SK-N-MC (cell line): Measurements from ENCODE around the gene PRX.

ENCODE experiments used
- EZH2 ChIP-seq: fragments of 200-600 bp; sonication (generic); IDR thresholded peaks from one replicate; pipeline ENCODE4 v1.6.1; 2017; ENCODE audit warnings: antibody characterized with exemption
- FOXP2 ChIP-seq: optimal IDR thresholded peaks from 2 replicates; pipeline ENCODE3; 2011; ENCODE audit warnings: mild to moderate bottlenecking, moderate library complexity; ENCODE audit not compliant: insufficient read depth; ENCODE audit errors: extremely low read length, control extremely low read depth
- POLR2AphosphoS5 ChIP-seq: IDR thresholded peaks from 2 replicates; pipeline ENCODE4 v1.6.1; 2012; ENCODE audit warnings: mild to moderate bottlenecking, low read depth, low read length, borderline replicate concordance

DNA sequence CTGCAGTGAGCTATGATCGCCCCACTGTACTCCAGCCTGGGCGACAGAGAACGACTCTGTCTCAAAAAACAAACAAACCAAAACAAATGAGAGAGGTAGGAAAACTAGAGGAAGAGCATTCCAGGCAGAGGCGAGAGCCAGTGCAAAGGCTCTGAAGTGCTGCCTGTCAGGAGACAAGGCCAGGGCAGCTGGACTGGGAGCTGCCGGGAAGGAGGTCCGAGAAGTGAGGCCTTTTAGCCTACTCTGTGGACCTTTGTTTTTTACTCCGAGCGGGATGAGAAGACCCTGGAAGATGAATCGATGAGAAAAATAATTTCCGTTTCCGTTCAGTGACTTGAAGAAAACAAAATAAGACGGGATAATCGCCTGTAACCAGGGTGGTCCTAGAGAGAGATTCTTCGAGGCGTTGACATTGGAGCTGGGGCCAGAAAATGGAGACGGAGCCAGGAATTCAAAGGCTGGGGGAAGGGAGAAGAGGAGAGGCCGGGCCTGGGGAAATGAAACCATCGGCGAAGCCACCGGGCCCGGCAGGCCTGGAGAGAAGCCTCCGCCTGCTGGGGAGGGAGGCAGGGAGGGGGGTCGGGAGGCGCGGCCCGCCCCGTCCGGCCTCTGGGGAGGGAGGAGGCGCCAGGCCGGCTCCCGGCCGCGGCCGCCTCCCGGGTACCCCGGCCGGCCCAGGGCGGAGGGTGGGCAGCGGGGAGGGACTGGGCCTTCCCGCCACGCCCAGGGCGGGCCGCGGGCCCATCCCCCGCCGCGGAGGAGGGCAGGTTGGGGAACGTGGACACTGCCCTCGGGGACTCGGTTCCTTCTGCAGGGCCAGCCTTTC is 20.4 kb upstream of the PRX start:
- TF ChIP-seq EZH2 (no peak), POLR2AphosphoS5 (no peak), FOXP2 (no peak)
